AG10803 (cell line): Measurements from ENCODE around the gene OPRD1.
"Not testable (repeated sequence)": the region's sequence is repeated elsewhere in the genome, so short reads cannot be mapped to it uniquely, and the experiment has no call there.

ENCODE experiments used
- DNase-seq: peaks from one replicate; pipeline ENCODE4 v3.0.0; 2010; ENCODE audit warnings: low read depth
- H3K4me3 ChIP-seq: 2 replicates; pipeline ENCODE4 v1.5.1; 2011; ENCODE audit warnings: mild to moderate bottlenecking, low read length, control low read depth
- TF ChIP-seq, protein P1 (sequence below): conservative IDR thresholded peaks from 2 replicates; pipeline ENCODE4 v1.5.1; 2011; ENCODE audit warnings: mild to moderate bottlenecking, low read length, control low read depth, inconsistent platforms

The OPRD1 gene

DNA sequence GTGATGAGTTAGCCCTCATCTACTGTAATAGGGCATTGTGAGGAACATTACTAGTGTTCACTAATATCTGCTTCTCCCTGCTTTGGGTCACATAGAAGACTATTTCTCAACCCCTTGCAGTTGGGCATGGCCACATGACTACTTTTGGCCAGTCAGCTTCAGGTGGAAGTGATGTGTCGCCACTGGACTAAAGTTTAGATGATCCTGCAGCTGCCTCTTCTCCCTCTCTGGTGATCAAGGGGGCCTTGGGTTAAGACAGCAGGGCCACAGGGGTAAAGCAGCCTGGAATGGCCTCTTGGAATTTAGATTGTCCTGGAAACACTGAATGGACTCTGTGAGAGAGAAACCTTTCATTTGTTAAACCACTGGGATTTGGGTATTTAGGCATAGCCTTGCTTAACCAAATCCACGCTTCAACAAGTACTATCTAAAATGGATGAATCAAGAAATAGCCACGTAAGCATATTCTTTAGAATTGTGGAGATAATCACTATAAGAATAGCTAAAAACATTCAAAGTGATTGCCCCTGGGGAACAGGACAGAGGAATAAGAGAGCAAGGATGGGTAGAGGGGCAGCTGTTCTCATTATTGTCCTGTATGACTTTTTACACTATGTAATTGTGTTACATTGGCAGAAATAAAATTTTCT is 41.2 kb downstream of the OPRD1 start:
- DNase-seq, result no peak
- H3K4me3 ChIP-seq, result no peak overlapping the region
- TF ChIP-seq, protein P1, sequence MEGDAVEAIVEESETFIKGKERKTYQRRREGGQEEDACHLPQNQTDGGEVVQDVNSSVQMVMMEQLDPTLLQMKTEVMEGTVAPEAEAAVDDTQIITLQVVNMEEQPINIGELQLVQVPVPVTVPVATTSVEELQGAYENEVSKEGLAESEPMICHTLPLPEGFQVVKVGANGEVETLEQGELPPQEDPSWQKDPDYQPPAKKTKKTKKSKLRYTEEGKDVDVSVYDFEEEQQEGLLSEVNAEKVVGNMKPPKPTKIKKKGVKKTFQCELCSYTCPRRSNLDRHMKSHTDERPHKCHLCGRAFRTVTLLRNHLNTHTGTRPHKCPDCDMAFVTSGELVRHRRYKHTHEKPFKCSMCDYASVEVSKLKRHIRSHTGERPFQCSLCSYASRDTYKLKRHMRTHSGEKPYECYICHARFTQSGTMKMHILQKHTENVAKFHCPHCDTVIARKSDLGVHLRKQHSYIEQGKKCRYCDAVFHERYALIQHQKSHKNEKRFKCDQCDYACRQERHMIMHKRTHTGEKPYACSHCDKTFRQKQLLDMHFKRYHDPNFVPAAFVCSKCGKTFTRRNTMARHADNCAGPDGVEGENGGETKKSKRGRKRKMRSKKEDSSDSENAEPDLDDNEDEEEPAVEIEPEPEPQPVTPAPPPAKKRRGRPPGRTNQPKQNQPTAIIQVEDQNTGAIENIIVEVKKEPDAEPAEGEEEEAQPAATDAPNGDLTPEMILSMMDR, result no peak

- not testable (repeated sequence) for H3K4me3 ChIP-seq, DNase-seq
Observed at GRCh38 chr1:28854406-28854805, 42.4 kb downstream of the OPRD1 start.

DNA sequence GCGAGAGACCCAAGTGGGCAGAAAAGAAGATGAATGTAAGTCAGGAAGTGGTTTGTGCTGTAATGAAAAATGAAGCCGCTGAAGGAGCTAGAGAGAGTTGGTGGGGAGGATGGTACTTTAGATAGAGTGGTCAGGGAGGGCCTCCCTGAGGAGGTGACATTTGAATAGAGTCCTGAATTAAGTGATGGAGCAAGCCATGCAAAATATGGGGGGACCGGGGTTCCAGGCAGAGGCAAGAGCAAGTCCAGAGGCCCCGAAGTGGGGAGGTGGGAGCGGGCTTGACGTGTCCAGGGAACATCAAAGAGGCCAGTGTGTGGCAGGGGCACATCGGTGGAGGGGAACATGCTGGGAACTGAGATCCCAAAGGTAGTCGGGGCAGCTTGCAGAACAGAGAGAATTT is 43.1 kb downstream of the OPRD1 start:
- DNase-seq, result no peak
- TF ChIP-seq, protein P1, result no peak

DNA sequence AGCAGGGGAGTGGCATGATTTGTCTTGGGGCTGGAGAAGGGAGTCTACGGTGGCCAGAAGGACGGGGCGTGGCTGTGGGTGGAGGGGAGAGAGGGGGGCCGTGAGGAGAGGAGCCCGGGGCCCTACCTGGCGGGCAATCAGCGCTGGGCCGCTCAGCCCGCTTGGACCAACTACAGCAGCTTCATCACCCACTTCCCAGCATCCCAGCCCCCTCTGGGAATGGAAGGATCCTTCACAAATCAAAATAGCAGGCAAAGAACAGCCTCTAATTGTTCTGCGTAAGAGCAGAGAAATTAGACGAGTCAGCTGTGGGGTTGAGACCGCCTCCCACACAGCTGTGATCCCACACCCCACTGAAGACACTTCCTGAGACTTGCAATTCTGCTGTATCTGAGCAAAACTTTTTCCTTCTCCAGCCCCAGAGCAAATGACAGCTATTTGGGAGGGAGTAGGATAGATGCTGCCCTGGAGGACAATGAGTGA is 43.5 kb downstream of the OPRD1 start:
- TF ChIP-seq, protein P1, result no peak
- DNase-seq, result no peak
- H3K4me3 ChIP-seq, result no peak overlapping the region

More for the DNA sequence above, 43.1 kb downstream of the OPRD1 start:
- H3K4me3 ChIP-seq, result no peak overlapping the region

DNA sequence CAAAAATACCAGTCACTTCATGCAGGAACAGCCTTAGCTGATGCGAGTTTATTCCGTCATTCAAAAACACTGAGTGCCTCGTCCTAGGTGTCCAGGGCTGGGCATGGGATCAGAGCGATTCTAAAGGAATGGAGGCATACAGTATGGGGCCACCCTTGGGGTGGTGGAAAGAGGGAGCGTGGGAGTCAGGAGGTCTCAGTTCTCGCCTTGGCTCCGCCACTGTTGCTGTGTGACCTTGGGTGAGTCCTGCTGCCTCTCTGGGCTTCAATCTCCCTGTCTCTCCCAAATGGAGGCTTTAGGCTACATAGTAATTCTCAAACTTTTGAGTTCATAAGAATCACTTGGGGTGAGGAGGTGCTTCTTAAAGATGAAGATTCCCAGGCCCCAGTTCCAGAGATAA is 44.0 kb downstream of the OPRD1 start:
- TF ChIP-seq, protein P1, result no peak
- H3K4me3 ChIP-seq, result no peak overlapping the region
- no peak for DNase-seq

DNA sequence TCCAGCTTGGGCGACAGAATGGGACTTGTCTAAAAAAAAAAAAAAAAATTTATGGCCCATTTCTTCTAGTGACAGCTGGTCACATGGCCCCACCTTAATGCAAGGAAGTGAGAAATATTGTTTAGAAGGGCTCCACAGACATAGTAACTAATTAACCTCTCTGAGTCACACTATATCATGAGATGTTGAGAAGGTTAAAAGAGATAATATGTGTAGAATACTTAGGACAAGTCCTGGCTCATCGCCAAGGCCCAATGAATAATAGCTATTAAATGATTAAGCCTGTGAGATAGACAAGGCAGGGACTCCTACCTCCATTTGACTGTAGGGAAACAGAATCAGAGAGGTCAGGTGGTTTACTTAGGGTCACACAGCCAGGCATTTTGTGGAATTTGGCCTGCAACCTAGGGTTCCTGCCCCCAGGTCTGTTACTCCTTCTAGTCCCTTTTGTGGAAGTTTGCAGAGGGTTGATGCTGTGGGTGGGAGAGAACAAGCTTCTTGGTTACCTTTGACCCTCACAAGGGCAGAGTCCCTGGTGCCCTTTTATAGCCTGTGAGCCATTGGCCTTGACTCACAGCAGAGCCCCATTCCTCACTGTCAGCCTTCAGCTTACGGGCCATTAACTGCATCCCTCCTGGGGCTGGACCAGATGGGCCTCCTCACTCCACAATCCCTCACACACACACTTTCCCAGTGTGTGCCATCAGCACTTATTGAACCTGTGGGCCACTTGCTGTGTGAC is 48.5 kb downstream of the OPRD1 start:
- H3K4me3 ChIP-seq, result no peak overlapping the region
- TF ChIP-seq, protein P1, result no peak
- DNase-seq, result no peak

DNA sequence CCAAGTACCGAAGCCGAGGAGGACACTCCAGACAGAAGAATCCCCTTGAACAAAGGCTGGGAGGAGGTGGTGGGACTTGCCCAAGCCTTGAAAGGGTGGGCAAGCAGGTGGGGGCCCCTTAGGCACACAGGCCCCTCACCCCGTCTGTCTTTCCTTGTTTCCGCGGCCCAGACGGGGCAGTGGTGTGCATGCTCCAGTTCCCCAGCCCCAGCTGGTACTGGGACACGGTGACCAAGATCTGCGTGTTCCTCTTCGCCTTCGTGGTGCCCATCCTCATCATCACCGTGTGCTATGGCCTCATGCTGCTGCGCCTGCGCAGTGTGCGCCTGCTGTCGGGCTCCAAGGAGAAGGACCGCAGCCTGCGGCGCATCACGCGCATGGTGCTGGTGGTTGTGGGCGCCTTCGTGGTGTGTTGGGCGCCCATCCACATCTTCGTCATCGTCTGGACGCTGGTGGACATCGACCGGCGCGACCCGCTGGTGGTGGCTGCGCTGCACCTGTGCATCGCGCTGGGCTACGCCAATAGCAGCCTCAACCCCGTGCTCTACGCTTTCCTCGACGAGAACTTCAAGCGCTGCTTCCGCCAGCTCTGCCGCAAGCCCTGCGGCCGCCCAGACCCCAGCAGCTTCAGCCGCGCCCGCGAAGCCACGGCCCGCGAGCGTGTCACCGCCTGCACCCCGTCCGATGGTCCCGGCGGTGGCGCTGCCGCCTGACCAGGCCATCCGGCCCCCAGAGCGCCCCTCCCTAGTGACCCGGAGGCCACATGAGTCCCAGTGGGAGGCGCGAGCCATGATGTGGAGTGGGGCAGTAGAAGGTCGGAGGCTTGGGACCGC is 50.8 kb downstream of the OPRD1 start:
- TF ChIP-seq, protein P1, result no peak
- DNase-seq, result no peak
- H3K4me3 ChIP-seq, result no peak overlapping the region
